GM19395 (cell line): ENCODE data around the gene TBC1D9B.
"Not testable (repeated sequence)": the region's sequence is repeated elsewhere in the genome, so short reads cannot be mapped to it uniquely, and the experiment has no call there.

Source experiments
- ATAC-seq: cut with Tn5 transposase; IDR thresholded peaks from one replicate; pipeline ENCODE4 v1.9.1; 2021; ENCODE audit warnings: mild to moderate bottlenecking, moderate library complexity; ENCODE audit not compliant: unreplicated experiment

Gene TBC1D9B

DNA sequence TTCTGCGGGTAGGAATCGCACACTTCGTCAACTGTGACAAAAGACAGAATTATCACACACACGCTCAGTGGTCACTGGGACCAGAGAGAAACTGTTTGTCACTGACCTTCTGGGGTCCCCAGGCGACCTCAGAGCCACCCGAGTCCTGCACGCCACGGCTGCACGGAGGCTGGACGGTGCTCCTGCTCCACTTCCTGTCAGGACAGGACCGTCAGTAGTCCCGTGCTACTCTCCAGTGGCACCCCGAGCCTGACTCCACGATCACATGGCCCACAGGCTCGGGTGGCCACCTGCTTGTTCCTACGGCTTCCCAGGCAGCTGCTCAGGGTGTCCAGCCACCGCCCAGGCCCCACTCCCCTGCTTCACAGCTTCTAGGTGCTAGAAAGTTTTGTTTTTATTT is 66.9 kb downstream of the TBC1D9B start:
- no peak for ATAC-seq

GRCh38 chr5:179840321-179840720 is 67.4 kb downstream of the TBC1D9B start:
- ATAC-seq = no peak

DNA sequence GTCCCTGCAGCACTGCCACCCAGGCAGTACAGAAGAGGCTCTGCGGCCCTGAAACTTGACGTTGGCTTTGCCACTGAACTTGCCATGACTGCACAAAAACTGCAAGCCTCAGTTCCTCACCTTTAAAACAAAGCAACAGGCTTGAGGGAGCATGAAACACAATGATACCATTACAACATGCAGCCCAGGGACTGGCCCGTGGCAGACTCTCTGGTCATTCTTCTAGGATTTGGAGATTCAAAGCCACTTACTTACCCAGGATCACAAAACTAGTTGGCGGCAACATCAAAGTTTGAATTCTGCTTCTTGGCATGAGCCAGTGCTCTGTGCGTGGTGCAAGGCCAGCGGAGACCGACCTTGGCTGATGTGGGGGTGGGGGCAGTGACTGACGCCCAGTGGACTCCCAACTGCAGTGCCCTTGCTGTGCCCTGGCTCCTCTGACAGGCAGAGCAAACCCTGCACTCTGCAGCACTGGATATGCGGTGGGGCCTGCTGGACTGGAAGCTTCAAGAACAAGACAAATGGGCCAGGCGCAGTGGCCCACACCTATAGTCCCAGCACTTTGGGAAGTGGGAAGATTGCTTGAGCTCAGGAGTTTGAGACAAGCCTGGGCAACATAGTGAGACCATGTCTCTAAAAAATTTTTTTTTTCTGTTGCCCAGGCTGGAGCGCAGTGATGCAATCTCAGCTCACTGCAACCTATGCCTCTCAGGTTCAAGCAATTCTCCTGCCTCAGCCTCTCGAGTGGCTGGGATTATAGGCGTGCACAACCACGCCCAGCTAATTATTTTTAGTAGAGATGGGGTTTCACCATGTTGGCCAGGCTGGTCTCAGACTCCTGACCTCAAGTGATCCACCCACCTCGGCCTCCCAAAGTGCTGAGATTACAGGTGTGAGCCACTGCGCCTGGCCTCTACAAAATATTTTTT is 68.1 kb downstream of the TBC1D9B start:
- no peak for ATAC-seq

GRCh38 chr5:179837076-179838011 is 70.4 kb downstream of the TBC1D9B start:
- ATAC-seq = no peak

- ATAC-seq = peak; percentile 70
Observed at GRCh38 chr5:179836225-179837019, 71.3 kb downstream of the TBC1D9B start.

DNA sequence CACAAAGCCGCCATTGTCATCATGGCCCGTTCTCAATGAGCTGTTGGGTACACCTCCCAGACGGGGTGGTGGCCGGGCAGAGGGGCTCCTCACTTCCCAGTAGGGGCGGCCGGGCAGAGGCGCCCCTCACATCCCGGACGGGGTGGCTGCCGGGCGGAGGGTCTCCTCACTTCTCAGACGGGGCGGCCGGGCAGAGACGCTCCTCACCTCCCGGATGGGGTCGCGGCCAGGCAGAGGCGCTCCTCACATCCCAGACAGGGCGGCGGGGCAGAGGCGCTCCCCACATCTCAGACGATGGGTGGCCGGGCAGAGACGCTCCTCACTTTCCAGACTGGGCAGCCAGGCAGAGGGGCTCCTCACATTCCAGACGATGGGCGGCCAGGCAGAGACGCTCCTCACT is 72.8 kb downstream of the TBC1D9B start:
- not testable (repeated sequence) for ATAC-seq

DNA sequence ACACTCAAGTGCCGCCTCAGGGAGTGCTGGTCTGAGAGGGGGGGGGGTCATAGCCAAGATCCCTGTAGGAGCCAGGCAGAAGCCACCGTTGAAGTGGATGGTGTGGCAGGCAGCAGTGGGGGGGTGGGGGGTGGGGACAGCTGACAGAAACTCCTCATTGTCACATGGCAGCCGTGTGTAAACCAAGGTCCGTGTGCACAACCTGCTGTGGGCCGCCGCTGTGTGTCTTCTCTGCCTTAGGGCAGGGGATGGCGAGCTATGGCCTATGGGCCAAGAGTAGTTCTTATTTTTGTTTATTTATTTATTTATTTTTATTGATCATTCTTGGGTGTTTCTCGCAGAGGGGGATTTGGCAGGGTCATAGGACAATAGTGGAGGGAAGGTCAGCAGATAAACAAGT is 73.6 kb downstream of the TBC1D9B start:
- no peak for ATAC-seq

DNA sequence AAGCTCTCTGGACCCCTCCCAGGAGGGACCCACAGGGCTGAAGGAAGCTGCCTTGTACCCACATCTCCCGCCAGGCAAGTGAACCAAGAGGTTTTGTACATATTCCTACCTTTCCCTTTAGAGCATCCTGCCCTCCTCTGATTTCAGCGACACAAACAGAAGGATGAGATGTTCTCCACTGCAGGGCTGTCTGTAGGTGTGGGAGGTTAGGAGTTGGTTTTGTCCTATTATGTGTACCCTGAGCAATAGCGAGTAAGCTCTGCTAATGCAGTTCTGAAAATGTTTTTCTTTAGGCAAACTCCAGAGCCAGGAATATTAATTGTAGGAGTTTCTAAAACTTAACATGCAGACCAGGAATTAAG is 74.0 kb downstream of the TBC1D9B start:
- no peak for ATAC-seq

DNA sequence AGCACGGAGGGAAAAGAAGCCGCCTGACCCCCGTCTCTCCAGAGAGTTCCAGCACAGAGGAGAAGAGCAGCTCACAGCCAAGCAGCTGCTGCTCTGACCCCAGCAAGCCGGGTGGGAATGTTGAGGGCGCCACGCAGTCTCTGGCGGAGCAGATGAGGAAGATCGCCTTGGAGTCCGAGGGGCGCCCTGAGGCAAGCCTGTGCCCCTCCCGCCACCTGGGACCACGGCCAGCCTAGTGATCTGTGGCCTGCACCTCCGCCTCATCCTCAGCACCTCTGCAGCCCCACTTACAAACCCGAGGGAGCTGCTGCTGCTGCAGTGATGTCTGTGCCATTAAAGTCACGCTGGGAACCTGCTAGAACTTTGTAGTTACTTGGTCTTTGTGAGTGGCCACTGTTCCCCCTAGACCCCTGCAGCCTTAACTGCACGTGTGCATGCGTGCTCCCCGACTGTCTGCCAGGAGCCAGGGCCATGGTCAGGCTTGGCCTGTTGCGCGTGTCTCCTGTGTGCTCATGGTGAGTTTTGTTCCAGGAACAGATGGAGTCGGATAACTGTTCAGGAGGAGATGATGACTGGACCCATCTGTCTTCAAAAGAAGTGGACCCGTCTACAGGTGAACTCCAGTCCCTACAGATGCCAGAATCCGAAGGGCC is 74.5 kb downstream of the TBC1D9B start:
- ATAC-seq = no peak

DNA sequence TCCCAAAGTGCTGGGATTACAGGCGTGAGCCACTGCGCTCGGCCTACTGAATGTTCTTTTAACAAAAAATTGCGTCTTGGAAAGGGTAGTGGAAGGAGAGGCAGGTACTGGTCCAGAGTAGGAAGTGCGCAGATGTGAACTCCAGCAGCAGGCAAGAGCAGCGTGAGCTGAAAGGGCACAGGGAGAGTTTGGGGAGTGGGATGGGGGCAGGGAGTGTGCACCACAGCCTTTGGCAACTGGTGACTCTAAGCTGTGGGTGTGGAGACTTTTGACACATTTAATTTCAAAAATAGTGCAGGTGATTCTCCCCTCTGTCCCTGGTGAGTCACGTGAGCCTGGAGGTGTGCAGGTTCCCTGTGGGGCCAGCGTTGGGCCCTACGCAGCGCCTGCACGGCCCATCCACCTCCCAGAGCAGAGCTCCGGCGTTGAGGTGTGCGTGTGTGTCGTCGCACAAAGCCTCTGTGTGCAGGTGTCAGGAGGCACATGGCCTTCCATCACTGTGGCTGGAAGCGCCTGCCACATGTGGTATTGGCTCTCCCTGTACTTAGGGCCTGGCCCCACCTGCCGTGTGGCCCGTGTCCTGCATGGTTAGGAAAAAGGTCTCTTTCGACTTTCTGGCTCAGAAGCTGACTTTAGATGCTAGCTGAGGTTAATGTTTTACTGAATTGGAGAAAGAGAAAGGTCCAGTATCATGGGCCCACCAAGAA is 75.5 kb downstream of the TBC1D9B start:
- ATAC-seq = no peak

DNA sequence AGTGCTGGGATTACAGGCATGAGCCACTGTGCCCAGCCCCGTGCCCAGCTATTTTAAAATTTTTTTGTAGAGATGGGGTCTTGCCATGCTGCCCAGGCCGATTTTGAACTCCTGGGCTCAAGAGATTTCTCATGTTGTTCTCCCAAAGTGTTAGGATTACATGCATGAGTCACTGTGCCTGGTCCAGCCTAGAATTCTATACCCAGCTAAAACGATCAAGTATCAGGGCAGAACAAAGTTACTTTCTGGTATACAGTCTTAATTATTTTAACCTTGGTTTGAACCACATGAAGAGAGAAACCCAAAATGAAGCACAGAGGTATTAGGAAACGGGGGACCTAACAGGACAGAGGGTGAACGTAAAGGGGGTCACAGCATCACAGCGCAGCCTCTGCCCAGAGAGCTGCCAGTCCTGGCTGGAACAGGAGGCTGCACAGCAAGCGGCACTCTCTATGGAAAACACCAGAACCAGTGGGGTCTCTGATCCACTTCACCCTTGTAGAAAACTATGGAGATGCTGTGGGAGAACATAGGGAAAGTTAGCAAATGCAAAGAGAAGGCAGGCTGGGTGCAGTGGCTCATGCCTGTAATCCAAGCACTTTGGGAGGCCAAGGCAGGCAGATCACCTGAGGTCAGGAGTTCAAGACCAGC is 76.8 kb downstream of the TBC1D9B start:
- ATAC-seq = no peak

DNA sequence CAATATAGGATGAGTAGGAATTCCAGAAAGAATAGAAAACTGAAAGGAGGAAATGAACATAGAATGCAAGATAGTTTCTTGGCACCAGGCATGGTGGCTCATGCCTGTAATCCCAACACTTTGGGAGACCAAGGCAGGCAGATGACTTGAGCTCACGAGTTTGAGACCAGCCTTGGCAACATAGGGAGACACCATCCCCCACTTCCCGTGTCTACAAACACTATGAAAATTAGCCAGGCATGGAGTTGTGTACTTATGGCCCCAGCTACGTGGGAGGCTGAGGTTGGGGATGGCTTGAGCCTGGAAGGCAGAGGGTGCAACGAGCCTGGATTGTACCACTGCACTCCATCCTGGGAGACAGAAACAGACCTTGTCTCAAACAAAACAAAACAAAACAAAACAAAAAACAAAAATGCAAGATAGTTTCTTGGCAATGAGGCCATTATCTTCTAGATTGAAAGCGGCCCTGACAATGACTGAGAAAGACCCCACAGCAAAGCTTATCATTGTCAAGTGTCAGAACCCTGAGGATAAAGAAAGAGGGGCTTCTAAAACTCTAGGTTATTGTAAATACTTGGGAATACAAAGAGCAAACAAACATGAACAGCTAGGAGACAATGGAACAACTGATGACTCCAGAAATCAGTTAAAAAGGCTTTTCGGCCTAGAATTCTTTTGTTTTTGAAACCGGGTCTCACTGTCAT is 77.8 kb downstream of the TBC1D9B start:
- ATAC-seq = no peak

DNA sequence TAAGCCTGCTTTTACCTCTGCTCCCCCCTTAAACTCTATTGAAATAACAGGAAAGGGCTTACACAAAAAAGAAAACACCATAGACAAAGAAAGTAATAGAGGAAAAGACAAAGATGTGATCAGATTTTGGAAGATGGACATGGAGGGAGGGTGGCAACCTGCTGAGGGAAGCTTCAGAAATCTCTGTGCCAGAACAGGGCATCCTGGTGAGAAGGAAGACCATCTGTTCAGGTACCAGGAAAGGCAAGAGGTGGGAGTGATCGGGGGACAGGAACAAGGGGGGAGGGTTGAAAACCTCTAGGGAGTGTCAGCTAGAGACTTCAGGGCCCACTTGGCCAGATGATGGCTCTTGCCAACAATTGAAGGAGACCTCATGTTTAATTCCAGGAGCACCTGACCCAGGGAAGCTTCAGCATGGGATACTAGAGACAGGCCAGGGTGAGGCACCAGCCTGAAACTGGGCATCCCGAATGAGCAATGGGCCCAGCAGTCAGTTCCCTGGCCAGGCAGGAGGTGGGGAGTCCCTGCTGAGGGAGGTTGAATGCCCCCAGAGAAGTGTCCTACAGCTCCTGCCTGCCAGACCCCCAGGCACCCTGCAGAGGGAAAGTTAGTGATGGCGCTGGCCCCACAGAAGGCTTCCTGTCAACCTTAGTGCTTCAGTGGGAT is 78.8 kb downstream of the TBC1D9B start:
- no peak for ATAC-seq

DNA sequence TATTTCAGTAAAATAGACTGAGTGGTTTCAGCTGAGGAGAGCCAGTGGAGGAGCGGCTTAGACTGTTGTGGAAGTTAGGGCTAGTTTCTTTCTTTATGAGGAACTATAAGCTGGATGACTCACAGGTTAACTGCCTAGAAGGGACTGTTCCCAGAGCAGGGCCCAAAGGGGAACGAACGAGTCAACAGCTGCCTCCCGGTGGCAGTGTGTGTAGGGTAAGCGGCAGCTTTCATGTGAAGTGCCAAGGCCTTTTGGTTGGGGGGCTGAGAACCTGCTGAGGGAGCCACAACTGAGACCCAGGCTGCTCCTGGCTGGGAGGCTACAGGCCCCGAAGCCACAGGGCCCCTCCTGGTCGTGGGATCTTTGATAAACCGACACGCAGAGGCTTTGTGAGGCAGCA is 80.0 kb downstream of the TBC1D9B start:
- ATAC-seq = no peak

GRCh38 chr5:179825655-179826182 is 82.0 kb downstream of the TBC1D9B start:
- ATAC-seq = no peak

GRCh38 chr5:179824745-179825112 is 83.0 kb downstream of the TBC1D9B start:
- ATAC-seq = no peak

- no peak for ATAC-seq
Observed at GRCh38 chr5:179823937-179824744, 83.6 kb downstream of the TBC1D9B start.
